Endothelial cell of umbilical vein (primary cell): Measurements from ENCODE around the gene SP6. TPM values are rescaled to one million over a fixed set of nuclear protein-coding genes. Genes with fewer than 3 reads are reported as not detected.

Experiments
- BruUV-seq: library from RNA; stranded (reverse); fragments of 400-500 nt; replicated peaks from 2 replicates; lab custom pipeline; 2021; lab: Mats Ljungman, UMichigan
- CTCF ChIA-PET: fragments of 300-600, 350-600 bp; sonication (Branson Sonifier 250); formaldehyde crosslinking; loops from one replicate; lab custom pipeline; 2021; ENCODE audit warnings: antibody characterized with exemption, inconsistent platforms; lab: Charles Lee
- POLR2A ChIA-PET: fragments of 300-600, 350-600 bp; sonication (Branson Sonifier 250); formaldehyde crosslinking; loops from one replicate; lab custom pipeline; 2021; ENCODE audit warnings: antibody characterized with exemption, inconsistent platforms; lab: Charles Lee
- DNase-seq: peaks from one replicate; pipeline ENCODE4 v3.0.0-alpha.2; 2011; ENCODE audit warnings: low read depth, low spot score
- FAIRE-seq: peaks from 2 replicates; lab custom pipeline; 2011; peaks lifted over from hg19 to GRCh38; lab: Jason Lieb, UNC
- H2AFZ ChIP-seq: 2 replicates; pipeline ENCODE4 v1.6.0; 2012; ENCODE audit warnings: low read depth, low read length, control low read depth, inconsistent platforms
- H3K27ac ChIP-seq: 2 replicates; pipeline ENCODE4 v1.5.1; 2011; ENCODE audit warnings: low read depth, mild to moderate bottlenecking, control low read depth, low read length, moderate library complexity; ENCODE audit not compliant: insufficient read depth
- H3K27me3 ChIP-seq, 2 experiments: 2 replicates each; pipeline versions ENCODE4 v1.6.0 to v1.6.1; 2011; ENCODE audit warnings: low read length in 2 of 2, mixed read lengths in 1 of 2; ENCODE audit not compliant: control insufficient read depth in 2 of 2, insufficient read depth in 2 of 2
- H3K36me3 ChIP-seq, 2 experiments: 2 replicates in 1 of 2; 3 replicates in 1 of 2; pipeline ENCODE4 v1.5.1; 2011; ENCODE audit warnings: low read length in 2 of 2, mild to moderate bottlenecking in 1 of 2, moderate library complexity in 1 of 2; ENCODE audit not compliant: control insufficient read depth in 2 of 2, insufficient read depth in 2 of 2; ENCODE audit errors: extremely low read depth in 1 of 2
- H3K4me1 ChIP-seq: 3 replicates; pipeline ENCODE4 v1.5.1; 2011; ENCODE audit warnings: mild to moderate bottlenecking, low read length; ENCODE audit not compliant: control insufficient read depth, insufficient read depth; ENCODE audit errors: extremely low read depth
- H3K4me2 ChIP-seq: 2 replicates; pipeline ENCODE4 v1.6.1; 2011; ENCODE audit warnings: low read length, control low read depth, mixed read lengths; ENCODE audit not compliant: insufficient read depth
- H3K4me3 ChIP-seq, 3 experiments: fragments of 200-600 bp in 1 of 3; sonication (generic), shearing (Covaris generic) in 1 of 3; replicated peaks in 1 of 3; 2 replicates each; pipeline ENCODE4 v1.5.1; 2011 to 2016; ENCODE audit warnings: control low read depth in 3 of 3, low read length in 3 of 3, mild to moderate bottlenecking in 2 of 3, inconsistent platforms in 1 of 3, low read depth in 1 of 3, moderate library complexity in 1 of 3; ENCODE audit not compliant: insufficient read depth in 1 of 3
- H3K79me2 ChIP-seq: 2 replicates; pipeline ENCODE4 v1.6.0; 2012; ENCODE audit warnings: low read length, inconsistent platforms; ENCODE audit not compliant: control insufficient read depth, insufficient read depth
- H3K9ac ChIP-seq: replicated peaks from 2 replicates; pipeline ENCODE3; 2011; ENCODE audit warnings: low read length, control low read depth; ENCODE audit not compliant: insufficient read depth; ENCODE audit errors: extremely low read depth
- H3K9me1 ChIP-seq: replicated peaks from 3 replicates; pipeline ENCODE4 v1.6.0; 2011; ENCODE audit warnings: mild to moderate bottlenecking, low read length; ENCODE audit not compliant: control insufficient read depth, insufficient read depth; ENCODE audit errors: extremely low read depth
- H3K9me3 ChIP-seq: replicated peaks from 2 replicates; pipeline ENCODE4 v1.5.1; 2012; ENCODE audit warnings: low read length, inconsistent platforms; ENCODE audit not compliant: control insufficient read depth, insufficient read depth
- H4K20me1 ChIP-seq: replicated peaks from 2 replicates; pipeline ENCODE3; 2011; ENCODE audit warnings: mild to moderate bottlenecking, low read length; ENCODE audit not compliant: control insufficient read depth, insufficient read depth; ENCODE audit errors: extremely low read depth
- EZH2 ChIP-seq: IDR thresholded peaks from 2 replicates; pipeline ENCODE4 v1.6.1; 2012; ENCODE audit warnings: borderline replicate concordance, low read depth, mild to moderate bottlenecking, moderate library complexity, low read length, inconsistent platforms; ENCODE audit not compliant: severe bottlenecking
- FOS ChIP-seq: IDR thresholded peaks from 2 replicates; pipeline ENCODE4 v1.6.1; 2011; ENCODE audit warnings: mild to moderate bottlenecking, low read length, moderate library complexity, borderline replicate concordance; ENCODE audit not compliant: insufficient read depth
- GATA2 ChIP-seq: IDR thresholded peaks from 2 replicates; pipeline ENCODE4 v1.7.0; 2011; ENCODE audit warnings: low read depth, mild to moderate bottlenecking, moderate library complexity, mixed read lengths, low read length; ENCODE audit not compliant: insufficient read length, insufficient read depth
- JUN ChIP-seq: IDR thresholded peaks from 2 replicates; pipeline ENCODE4 v1.6.1; 2011; ENCODE audit warnings: borderline replicate concordance, low read depth; ENCODE audit not compliant: insufficient read length, insufficient read depth
- MYC ChIP-seq: IDR thresholded peaks from one replicate; pipeline ENCODE4 v1.6.1; 2011; ENCODE audit warnings: mild to moderate bottlenecking, low read depth, low read length
- POLR2A ChIP-seq: IDR thresholded peaks from 2 replicates; pipeline ENCODE4 v1.6.1; 2012; ENCODE audit warnings: low read depth, mild to moderate bottlenecking, control low read depth, low read length
- POLR2AphosphoS5 ChIP-seq: IDR thresholded peaks from 2 replicates; pipeline ENCODE4 v1.6.1; 2012; ENCODE audit warnings: low read depth, mild to moderate bottlenecking, control low read depth, low read length, moderate library complexity; ENCODE audit not compliant: insufficient read depth
- dilution Hi-C: fragments of 300-500 bp; cut with MboI; formaldehyde crosslinking; loops from one replicate; pipeline ENCODE4 v1.15.0; 2019; ENCODE audit warnings: low sequenced_read_pairs; ENCODE audit not compliant: extremely low pct_ligation_motif_present
- intact Hi-C: fragments of 100-400 bp; cut with micrococcal nuclease; formaldehyde crosslinking; loops from one replicate; pipeline ENCODE4 v1.10.0; 2022
- polyA plus RNA-seq, 4 experiments: library from polyadenylated mRNA; depleted of rRNA in 3 of 4; stranded (reverse) in 3 of 4; unstranded in 1 of 4; fragments of >200 nt; gene quantifications; 2 replicates each; pipeline versions ENCODE4 v1.2.1 to v1.2.3, GENCODE V29; 2011 to 2012; ENCODE audit warnings: missing spikeins in 1 of 4
- total RNA-seq: library from RNA; stranded (reverse); gene quantifications from 2 replicates; pipeline ENCODE4 v1.2.3, GENCODE V29; 2021
- TF ChIP-seq, protein P1 (sequence below), 2 donors: IDR thresholded peaks; 1 replicate in 1 of 2; 2 replicates in 1 of 2; pipeline ENCODE4 v1.5.1; 2011; ENCODE audit warnings: low read length in 2 of 2, mild to moderate bottlenecking in 2 of 2, moderate library complexity in 2 of 2, control low read depth in 1 of 2, inconsistent platforms in 1 of 2, low read depth in 1 of 2; ENCODE audit not compliant: insufficient read depth in 1 of 2; ENCODE audit errors: extremely low read depth in 1 of 2
- TF ChIP-seq, protein P2 (sequence below): IDR thresholded peaks from 2 replicates; pipeline ENCODE4 v1.6.1; 2011; ENCODE audit not compliant: insufficient read depth, insufficient read length

The SP6 gene
- total and polyA plus RNA-seq, 2 donors (not counting 3 experiments of a cell fraction or from before 2014, with no cell fraction given) = 0.11 to 1.3 TPM

DNA sequence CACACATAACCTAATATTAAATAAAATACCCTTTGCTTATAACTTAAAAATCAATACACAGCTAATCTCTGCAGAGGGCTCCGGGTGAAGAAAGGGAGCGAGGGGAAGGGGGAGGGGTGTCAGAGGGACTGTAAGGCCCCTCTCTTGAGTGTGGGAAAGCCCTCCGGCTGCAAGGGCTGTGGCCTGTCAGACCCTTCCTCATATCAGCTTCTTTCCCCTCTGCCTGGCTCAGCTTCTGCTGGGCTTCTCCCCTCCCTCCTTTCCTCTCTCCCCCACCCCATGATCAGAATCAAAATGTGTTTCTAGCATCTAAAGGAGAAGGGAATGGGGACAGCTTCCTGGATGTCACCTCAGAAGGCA, 5.3 kb downstream of the SP6 start:
- H4K20me1 ChIP-seq = no peaks in the 10 kb centered on the region
- no peaks in the 10 kb centered on the region for H3K79me2 ChIP-seq
- H2AFZ ChIP-seq = no peak overlapping the region
- FAIRE-seq = no peak
- no peaks in the 10 kb centered on the region for H3K9me1 ChIP-seq
- dilution Hi-C loops (no loop called here), intact Hi-C loops (no loop called here)
- no TSS peak for BruUV-seq
- CTCF ChIA-PET = interaction anchor here (0.5 to 10.2 kb wide), 6 partner anchors 10 to 934 kb away, joined by 3 to 367 read pairs (median 24); partner anchors contain the start of gene SP2
- H3K4me3 ChIP-seq = no peak overlapping the region
- POLR2A ChIA-PET = no interaction called here
- H3K9ac ChIP-seq = no peak overlapping the region
- H3K4me1 ChIP-seq = peaks cover 3% of the 10 kb centered on the region
- no peaks in the 10 kb centered on the region for H3K9me3 ChIP-seq
- TF ChIP-seq POLR2A (no peak), JUN (no peak), MYC (no peak), FOS (no peak), EZH2 (no peak), GATA2 (no peak), POLR2AphosphoS5 (no peak)
- TF ChIP-seq, protein P1, sequence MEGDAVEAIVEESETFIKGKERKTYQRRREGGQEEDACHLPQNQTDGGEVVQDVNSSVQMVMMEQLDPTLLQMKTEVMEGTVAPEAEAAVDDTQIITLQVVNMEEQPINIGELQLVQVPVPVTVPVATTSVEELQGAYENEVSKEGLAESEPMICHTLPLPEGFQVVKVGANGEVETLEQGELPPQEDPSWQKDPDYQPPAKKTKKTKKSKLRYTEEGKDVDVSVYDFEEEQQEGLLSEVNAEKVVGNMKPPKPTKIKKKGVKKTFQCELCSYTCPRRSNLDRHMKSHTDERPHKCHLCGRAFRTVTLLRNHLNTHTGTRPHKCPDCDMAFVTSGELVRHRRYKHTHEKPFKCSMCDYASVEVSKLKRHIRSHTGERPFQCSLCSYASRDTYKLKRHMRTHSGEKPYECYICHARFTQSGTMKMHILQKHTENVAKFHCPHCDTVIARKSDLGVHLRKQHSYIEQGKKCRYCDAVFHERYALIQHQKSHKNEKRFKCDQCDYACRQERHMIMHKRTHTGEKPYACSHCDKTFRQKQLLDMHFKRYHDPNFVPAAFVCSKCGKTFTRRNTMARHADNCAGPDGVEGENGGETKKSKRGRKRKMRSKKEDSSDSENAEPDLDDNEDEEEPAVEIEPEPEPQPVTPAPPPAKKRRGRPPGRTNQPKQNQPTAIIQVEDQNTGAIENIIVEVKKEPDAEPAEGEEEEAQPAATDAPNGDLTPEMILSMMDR (IDR thresholded peaks at IDR 0.05; ENCODE audit: extremely low read depth in 1 of 2, insufficient read depth in 1 of 2, low read depth in 1 of 2, low read length in 2 of 2) = no peak
- TF ChIP-seq, protein P2, sequence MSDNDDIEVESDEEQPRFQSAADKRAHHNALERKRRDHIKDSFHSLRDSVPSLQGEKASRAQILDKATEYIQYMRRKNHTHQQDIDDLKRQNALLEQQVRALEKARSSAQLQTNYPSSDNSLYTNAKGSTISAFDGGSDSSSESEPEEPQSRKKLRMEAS = no peak
- H3K4me2 ChIP-seq = no peak overlapping the region
- DNase-seq = no peak
- H3K36me3 ChIP-seq = no peaks in the 10 kb centered on the region
- H3K27ac ChIP-seq = no peak overlapping the region
- no peaks in the 10 kb centered on the region for H3K27me3 ChIP-seq
